GM23338 (cell line): Measurements from ENCODE around the gene SFXN5. TPM values are rescaled to one million over a fixed set of nuclear protein-coding genes. Genes with fewer than 3 reads are reported as not detected.

Experiments used
- ATAC-seq: fragments of 200-7000 bp; cut with Tn5 transposase; 3 replicates; pipeline ENCODE4 v1.9.1; 2020
- DNase-seq: peaks from one replicate; pipeline ENCODE4 v3.0.0-alpha.2; 2015; ENCODE audit warnings: low spot score
- H2AFZ ChIP-seq: fragments of 200-600 bp; sonication (generic); 2 replicates; pipeline ENCODE4 v1.8.0; 2016; ENCODE audit warnings: antibody characterized with exemption, mild to moderate bottlenecking, moderate library complexity
- H3F3A ChIP-seq: fragments of 200-600 bp; sonication (generic); replicated peaks from 2 replicates; pipeline ENCODE4 v1.8.0; 2017; ENCODE audit warnings: antibody characterized with exemption, mixed run types, low read depth
- H3K27ac ChIP-seq: fragments of 200-600 bp; sonication (generic); 2 replicates; pipeline ENCODE4 v1.6.1; 2016; ENCODE audit warnings: low read depth
- H3K27me3 ChIP-seq: fragments of 200-600 bp; sonication (generic); 2 replicates; pipeline ENCODE4 v1.8.0; 2016; ENCODE audit warnings: mild to moderate bottlenecking, mixed run types, moderate library complexity; ENCODE audit not compliant: insufficient read depth
- H3K36me3 ChIP-seq: fragments of 200-600 bp; sonication (generic); 2 replicates; pipeline ENCODE4 v1.8.0; 2016; ENCODE audit warnings: mild to moderate bottlenecking; ENCODE audit not compliant: insufficient read depth
- H3K4me1 ChIP-seq: fragments of 200-600 bp; sonication (generic); 2 replicates; pipeline ENCODE4 v1.8.0; 2016; ENCODE audit warnings: mild to moderate bottlenecking, moderate library complexity; ENCODE audit not compliant: insufficient read depth
- H3K4me2 ChIP-seq: fragments of 200-600 bp; sonication (generic); 2 replicates; pipeline ENCODE4 v1.7.1; 2017; ENCODE audit warnings: mixed run types
- H3K4me3 ChIP-seq: fragments of 200-600 bp; sonication (generic); 2 replicates; pipeline ENCODE4 v1.6.1; 2016; ENCODE audit warnings: mixed run types
- H3K79me2 ChIP-seq: fragments of 200-600 bp; sonication (generic); replicated peaks from 2 replicates; pipeline ENCODE4 v1.8.0; 2017; ENCODE audit warnings: mild to moderate bottlenecking; ENCODE audit not compliant: insufficient read depth
- H3K9me2 ChIP-seq: fragments of 200-600 bp; sonication (generic); 2 replicates; pipeline ENCODE4 v1.8.0; 2017; ENCODE audit not compliant: insufficient read depth
- H4K20me1 ChIP-seq: fragments of 200-600 bp; sonication (generic); replicated peaks from 2 replicates; pipeline ENCODE4 v1.8.0; 2017; ENCODE audit warnings: mild to moderate bottlenecking; ENCODE audit not compliant: insufficient read depth
- H3K27ac Mint-ChIP-seq: 2 replicates; pipeline ENCODE4 v1.8.0; 2020; ENCODE audit warnings: inconsistent platforms, mild to moderate bottlenecking, moderate library complexity, mixed read lengths
- H3K27me3 Mint-ChIP-seq: 3 replicates; pipeline ENCODE4 v1.8.0; 2022; ENCODE audit warnings: low read depth, mild to moderate bottlenecking, moderate library complexity, mixed read lengths, inconsistent platforms; ENCODE audit not compliant: insufficient read depth, poor library complexity
- H3K36me3 Mint-ChIP-seq: 3 replicates; pipeline ENCODE4 v1.8.0; 2021; ENCODE audit warnings: low read depth, mild to moderate bottlenecking, inconsistent platforms, moderate library complexity, mixed read lengths
- H3K4me1 Mint-ChIP-seq: 3 replicates; pipeline ENCODE4 v1.8.0; 2020; ENCODE audit warnings: mild to moderate bottlenecking, inconsistent platforms, mixed read lengths
- H3K4me3 Mint-ChIP-seq: 3 replicates; pipeline ENCODE4 v1.8.0; 2021; ENCODE audit warnings: moderate library complexity, mild to moderate bottlenecking, inconsistent platforms, mixed read lengths
- H3K9me3 Mint-ChIP-seq: 3 replicates; pipeline ENCODE4 v1.8.0; 2020; ENCODE audit warnings: moderate library complexity, mild to moderate bottlenecking, inconsistent platforms, mixed read lengths
- CREB1 ChIP-seq: fragments of 250-450 bp; sonication (Bioruptor Pico); IDR thresholded peaks from 2 replicates; pipeline ENCODE4 v1.5.0; 2020; ENCODE audit warnings: low read depth, mild to moderate bottlenecking, moderate library complexity
- ETS1 ChIP-seq: IDR thresholded peaks from 2 replicates; pipeline ENCODE4 v1.6.1; 2016; ENCODE audit warnings: antibody characterized with exemption
- EZH2 ChIP-seq: fragments of 200-600 bp; sonication (generic); IDR thresholded peaks from one replicate; pipeline ENCODE4 v1.8.0; 2017; ENCODE audit warnings: antibody characterized with exemption, mild to moderate bottlenecking, low read depth; ENCODE audit not compliant: unreplicated experiment
- EZH2phosphoT487 ChIP-seq: fragments of 200-600 bp; sonication (generic); IDR thresholded peaks from one replicate; pipeline ENCODE4 v1.8.1; 2018; ENCODE audit warnings: antibody characterized with exemption; ENCODE audit not compliant: unreplicated experiment
- JUNB ChIP-seq: IDR thresholded peaks from one replicate; pipeline ENCODE4 v1.6.1; 2016; ENCODE audit warnings: antibody characterized with exemption; ENCODE audit not compliant: unreplicated experiment
- NANOG ChIP-seq: IDR thresholded peaks from 2 replicates; pipeline ENCODE4 v1.6.1; 2016; ENCODE audit warnings: antibody characterized with exemption, borderline replicate concordance
- POLR2AphosphoS5 ChIP-seq: IDR thresholded peaks from 2 replicates; pipeline ENCODE4 v1.6.1; 2016; ENCODE audit warnings: antibody characterized with exemption, low read depth
- STAT1 ChIP-seq: IDR thresholded peaks from one replicate; pipeline ENCODE4 v1.6.1; 2016; ENCODE audit warnings: antibody characterized with exemption; ENCODE audit not compliant: unreplicated experiment
- ZNF114 ChIP-seq: fragments of 250-450 bp; sonication (Bioruptor Pico); IDR thresholded peaks from 2 replicates; pipeline ENCODE4 v1.5.0; 2020; ENCODE audit warnings: mild to moderate bottlenecking, moderate library complexity
- ZNF331 ChIP-seq: fragments of 250-450 bp; sonication (Bioruptor Pico); IDR thresholded peaks from 2 replicates; pipeline ENCODE4 v1.5.0; 2020; ENCODE audit warnings: low read depth, mild to moderate bottlenecking, moderate library complexity
- polyA plus RNA-seq: library from polyadenylated mRNA; unstranded; fragments of >200 nt; fragmentation: Nextera tagmentation; extraction: Ambion mirVana; gene quantifications from 2 replicates; pipeline ENCODE4 v1.2.1, GENCODE V29; 2016
- total RNA-seq: library from RNA; depleted of rRNA; stranded (reverse); fragments of >200 nt; shearing (Covaris generic); gene quantifications from 2 replicates; pipeline ENCODE4 v1.2.3, GENCODE V29; 2014
- TF ChIP-seq, protein P1 (sequence below), 2 experiments: fragments of 200-600 bp in 1 of 2; sonication (generic) in 1 of 2; conservative IDR thresholded peaks; 2 replicates each; pipeline versions ENCODE4 v1.5.1 to v1.6.1; 2016 to 2017; ENCODE audit warnings: antibody characterized with exemption in 2 of 2, low read depth in 2 of 2, mild to moderate bottlenecking in 2 of 2, moderate library complexity in 1 of 2
- TF ChIP-seq, protein P2 (sequence below): IDR thresholded peaks from one replicate; pipeline ENCODE4 v1.6.1; 2018; ENCODE audit warnings: antibody characterized with exemption; ENCODE audit not compliant: unreplicated experiment
- TF ChIP-seq, protein P3 (sequence below): fragments of 250-450 bp; sonication (Bioruptor Pico); IDR thresholded peaks from 2 replicates; pipeline ENCODE4 v1.5.0; 2020; ENCODE audit warnings: mild to moderate bottlenecking, moderate library complexity

Gene SFXN5
- total and polyA plus RNA-seq, 2 experiments from 2014 or later = 23.6 to 25.8 TPM

- no peaks in the 10 kb centered on the region for H4K20me1 ChIP-seq
- H3K79me2 ChIP-seq = no peaks in the 10 kb centered on the region
- H3K4me1 ChIP-seq = 0 out of 2 replicates have a peak, but pooled peaks cover 6% of the 10 kb centered on the region
- H3K4me2 ChIP-seq = no peak overlapping the region
- Mint-ChIP-seq H3K9me3 (no peaks in the 10 kb centered on the region), H3K27me3 (peaks cover 11% of the 10 kb centered on the region), H3K27ac (no peak overlapping the region), H3K4me1 (peaks cover 18% of the 10 kb centered on the region), H3K4me3 (no peak overlapping the region), H3K36me3 (peaks cover 7% of the 10 kb centered on the region; the same call in 2 of the 3 replicates)
- H3K4me3 ChIP-seq = no peak overlapping the region
- no peaks in the 10 kb centered on the region for H3F3A ChIP-seq
- TF ChIP-seq CREB1 (CRISPR knock-in tag) (no peak), STAT1 (no peak), ZNF331 (CRISPR knock-in tag) (no peak), ETS1 (no peak), EZH2phosphoT487 (no peak), NANOG (no peak), EZH2 (no peak), JUNB (no peak), ZNF114 (CRISPR knock-in tag) (no peak), POLR2AphosphoS5 (no peak)
- TF ChIP-seq, protein P1, sequence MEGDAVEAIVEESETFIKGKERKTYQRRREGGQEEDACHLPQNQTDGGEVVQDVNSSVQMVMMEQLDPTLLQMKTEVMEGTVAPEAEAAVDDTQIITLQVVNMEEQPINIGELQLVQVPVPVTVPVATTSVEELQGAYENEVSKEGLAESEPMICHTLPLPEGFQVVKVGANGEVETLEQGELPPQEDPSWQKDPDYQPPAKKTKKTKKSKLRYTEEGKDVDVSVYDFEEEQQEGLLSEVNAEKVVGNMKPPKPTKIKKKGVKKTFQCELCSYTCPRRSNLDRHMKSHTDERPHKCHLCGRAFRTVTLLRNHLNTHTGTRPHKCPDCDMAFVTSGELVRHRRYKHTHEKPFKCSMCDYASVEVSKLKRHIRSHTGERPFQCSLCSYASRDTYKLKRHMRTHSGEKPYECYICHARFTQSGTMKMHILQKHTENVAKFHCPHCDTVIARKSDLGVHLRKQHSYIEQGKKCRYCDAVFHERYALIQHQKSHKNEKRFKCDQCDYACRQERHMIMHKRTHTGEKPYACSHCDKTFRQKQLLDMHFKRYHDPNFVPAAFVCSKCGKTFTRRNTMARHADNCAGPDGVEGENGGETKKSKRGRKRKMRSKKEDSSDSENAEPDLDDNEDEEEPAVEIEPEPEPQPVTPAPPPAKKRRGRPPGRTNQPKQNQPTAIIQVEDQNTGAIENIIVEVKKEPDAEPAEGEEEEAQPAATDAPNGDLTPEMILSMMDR (conservative IDR thresholded peaks at IDR 0.05; ENCODE audit: low read depth in 2 of 2) = no peak
- TF ChIP-seq, protein P2, sequence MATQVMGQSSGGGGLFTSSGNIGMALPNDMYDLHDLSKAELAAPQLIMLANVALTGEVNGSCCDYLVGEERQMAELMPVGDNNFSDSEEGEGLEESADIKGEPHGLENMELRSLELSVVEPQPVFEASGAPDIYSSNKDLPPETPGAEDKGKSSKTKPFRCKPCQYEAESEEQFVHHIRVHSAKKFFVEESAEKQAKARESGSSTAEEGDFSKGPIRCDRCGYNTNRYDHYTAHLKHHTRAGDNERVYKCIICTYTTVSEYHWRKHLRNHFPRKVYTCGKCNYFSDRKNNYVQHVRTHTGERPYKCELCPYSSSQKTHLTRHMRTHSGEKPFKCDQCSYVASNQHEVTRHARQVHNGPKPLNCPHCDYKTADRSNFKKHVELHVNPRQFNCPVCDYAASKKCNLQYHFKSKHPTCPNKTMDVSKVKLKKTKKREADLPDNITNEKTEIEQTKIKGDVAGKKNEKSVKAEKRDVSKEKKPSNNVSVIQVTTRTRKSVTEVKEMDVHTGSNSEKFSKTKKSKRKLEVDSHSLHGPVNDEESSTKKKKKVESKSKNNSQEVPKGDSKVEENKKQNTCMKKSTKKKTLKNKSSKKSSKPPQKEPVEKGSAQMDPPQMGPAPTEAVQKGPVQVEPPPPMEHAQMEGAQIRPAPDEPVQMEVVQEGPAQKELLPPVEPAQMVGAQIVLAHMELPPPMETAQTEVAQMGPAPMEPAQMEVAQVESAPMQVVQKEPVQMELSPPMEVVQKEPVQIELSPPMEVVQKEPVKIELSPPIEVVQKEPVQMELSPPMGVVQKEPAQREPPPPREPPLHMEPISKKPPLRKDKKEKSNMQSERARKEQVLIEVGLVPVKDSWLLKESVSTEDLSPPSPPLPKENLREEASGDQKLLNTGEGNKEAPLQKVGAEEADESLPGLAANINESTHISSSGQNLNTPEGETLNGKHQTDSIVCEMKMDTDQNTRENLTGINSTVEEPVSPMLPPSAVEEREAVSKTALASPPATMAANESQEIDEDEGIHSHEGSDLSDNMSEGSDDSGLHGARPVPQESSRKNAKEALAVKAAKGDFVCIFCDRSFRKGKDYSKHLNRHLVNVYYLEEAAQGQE = no peak
- TF ChIP-seq, protein P3, sequence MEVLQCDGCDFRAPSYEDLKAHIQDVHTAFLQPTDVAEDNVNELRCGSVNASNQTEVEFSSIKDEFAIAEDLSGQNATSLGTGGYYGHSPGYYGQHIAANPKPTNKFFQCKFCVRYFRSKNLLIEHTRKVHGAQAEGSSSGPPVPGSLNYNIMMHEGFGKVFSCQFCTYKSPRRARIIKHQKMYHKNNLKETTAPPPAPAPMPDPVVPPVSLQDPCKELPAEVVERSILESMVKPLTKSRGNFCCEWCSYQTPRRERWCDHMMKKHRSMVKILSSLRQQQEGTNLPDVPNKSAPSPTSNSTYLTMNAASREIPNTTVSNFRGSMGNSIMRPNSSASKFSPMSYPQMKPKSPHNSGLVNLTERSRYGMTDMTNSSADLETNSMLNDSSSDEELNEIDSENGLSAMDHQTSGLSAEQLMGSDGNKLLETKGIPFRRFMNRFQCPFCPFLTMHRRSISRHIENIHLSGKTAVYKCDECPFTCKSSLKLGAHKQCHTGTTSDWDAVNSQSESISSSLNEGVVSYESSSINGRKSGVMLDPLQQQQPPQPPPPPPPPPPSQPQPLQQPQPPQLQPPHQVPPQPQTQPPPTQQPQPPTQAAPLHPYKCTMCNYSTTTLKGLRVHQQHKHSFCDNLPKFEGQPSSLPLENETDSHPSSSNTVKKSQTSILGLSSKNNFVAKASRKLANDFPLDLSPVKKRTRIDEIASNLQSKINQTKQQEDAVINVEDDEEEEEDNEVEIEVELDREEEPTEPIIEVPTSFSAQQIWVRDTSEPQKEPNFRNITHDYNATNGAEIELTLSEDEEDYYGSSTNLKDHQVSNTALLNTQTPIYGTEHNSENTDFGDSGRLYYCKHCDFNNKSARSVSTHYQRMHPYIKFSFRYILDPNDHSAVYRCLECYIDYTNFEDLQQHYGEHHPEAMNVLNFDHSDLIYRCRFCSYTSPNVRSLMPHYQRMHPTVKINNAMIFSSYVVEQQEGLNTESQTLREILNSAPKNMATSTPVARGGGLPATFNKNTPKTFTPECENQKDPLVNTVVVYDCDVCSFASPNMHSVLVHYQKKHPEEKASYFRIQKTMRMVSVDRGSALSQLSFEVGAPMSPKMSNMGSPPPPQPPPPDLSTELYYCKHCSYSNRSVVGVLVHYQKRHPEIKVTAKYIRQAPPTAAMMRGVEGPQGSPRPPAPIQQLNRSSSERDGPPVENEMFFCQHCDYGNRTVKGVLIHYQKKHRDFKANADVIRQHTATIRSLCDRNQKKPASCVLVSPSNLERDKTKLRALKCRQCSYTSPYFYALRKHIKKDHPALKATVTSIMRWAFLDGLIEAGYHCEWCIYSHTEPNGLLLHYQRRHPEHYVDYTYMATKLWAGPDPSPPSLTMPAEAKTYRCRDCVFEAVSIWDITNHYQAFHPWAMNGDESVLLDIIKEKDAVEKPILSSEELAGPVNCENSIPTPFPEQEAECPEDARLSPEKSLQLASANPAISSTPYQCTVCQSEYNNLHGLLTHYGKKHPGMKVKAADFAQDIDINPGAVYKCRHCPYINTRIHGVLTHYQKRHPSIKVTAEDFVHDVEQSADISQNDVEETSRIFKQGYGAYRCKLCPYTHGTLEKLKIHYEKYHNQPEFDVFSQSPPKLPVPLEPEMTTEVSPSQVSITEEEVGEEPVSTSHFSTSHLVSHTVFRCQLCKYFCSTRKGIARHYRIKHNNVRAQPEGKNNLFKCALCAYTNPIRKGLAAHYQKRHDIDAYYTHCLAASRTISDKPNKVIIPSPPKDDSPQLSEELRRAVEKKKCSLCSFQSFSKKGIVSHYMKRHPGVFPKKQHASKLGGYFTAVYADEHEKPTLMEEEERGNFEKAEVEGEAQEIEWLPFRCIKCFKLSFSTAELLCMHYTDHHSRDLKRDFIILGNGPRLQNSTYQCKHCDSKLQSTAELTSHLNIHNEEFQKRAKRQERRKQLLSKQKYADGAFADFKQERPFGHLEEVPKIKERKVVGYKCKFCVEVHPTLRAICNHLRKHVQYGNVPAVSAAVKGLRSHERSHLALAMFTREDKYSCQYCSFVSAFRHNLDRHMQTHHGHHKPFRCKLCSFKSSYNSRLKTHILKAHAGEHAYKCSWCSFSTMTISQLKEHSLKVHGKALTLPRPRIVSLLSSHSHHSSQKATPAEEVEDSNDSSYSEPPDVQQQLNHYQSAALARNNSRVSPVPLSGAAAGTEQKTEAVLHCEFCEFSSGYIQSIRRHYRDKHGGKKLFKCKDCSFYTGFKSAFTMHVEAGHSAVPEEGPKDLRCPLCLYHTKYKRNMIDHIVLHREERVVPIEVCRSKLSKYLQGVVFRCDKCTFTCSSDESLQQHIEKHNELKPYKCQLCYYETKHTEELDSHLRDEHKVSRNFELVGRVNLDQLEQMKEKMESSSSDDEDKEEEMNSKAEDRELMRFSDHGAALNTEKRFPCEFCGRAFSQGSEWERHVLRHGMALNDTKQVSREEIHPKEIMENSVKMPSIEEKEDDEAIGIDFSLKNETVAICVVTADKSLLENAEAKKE = no peak
- H2AFZ ChIP-seq = no peak overlapping the region
- H3K36me3 ChIP-seq = no peaks in the 10 kb centered on the region
- DNase-seq (no peak), ATAC-seq (no peak)
- H3K9me2 ChIP-seq = no peaks in the 10 kb centered on the region
- no peak overlapping the region for H3K27ac ChIP-seq
- no peaks in the 10 kb centered on the region for H3K27me3 ChIP-seq
Measured at GRCh38 chr2:72981536-72981935, 90.0 kb downstream of the SFXN5 start.
